Measurements from ENCODE around the gene HUWE1.
A peak's percentile ranks its signal among the peaks of the same experiment; 100 is the strongest.
"Not testable (repeated sequence)": the region's sequence is repeated elsewhere in the genome, so short reads cannot be mapped to it uniquely, and the experiment has no call there.

HUWE1 gene, protein sequence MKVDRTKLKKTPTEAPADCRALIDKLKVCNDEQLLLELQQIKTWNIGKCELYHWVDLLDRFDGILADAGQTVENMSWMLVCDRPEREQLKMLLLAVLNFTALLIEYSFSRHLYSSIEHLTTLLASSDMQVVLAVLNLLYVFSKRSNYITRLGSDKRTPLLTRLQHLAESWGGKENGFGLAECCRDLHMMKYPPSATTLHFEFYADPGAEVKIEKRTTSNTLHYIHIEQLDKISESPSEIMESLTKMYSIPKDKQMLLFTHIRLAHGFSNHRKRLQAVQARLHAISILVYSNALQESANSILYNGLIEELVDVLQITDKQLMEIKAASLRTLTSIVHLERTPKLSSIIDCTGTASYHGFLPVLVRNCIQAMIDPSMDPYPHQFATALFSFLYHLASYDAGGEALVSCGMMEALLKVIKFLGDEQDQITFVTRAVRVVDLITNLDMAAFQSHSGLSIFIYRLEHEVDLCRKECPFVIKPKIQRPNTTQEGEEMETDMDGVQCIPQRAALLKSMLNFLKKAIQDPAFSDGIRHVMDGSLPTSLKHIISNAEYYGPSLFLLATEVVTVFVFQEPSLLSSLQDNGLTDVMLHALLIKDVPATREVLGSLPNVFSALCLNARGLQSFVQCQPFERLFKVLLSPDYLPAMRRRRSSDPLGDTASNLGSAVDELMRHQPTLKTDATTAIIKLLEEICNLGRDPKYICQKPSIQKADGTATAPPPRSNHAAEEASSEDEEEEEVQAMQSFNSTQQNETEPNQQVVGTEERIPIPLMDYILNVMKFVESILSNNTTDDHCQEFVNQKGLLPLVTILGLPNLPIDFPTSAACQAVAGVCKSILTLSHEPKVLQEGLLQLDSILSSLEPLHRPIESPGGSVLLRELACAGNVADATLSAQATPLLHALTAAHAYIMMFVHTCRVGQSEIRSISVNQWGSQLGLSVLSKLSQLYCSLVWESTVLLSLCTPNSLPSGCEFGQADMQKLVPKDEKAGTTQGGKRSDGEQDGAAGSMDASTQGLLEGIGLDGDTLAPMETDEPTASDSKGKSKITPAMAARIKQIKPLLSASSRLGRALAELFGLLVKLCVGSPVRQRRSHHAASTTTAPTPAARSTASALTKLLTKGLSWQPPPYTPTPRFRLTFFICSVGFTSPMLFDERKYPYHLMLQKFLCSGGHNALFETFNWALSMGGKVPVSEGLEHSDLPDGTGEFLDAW (N-terminal part only)

DNA sequence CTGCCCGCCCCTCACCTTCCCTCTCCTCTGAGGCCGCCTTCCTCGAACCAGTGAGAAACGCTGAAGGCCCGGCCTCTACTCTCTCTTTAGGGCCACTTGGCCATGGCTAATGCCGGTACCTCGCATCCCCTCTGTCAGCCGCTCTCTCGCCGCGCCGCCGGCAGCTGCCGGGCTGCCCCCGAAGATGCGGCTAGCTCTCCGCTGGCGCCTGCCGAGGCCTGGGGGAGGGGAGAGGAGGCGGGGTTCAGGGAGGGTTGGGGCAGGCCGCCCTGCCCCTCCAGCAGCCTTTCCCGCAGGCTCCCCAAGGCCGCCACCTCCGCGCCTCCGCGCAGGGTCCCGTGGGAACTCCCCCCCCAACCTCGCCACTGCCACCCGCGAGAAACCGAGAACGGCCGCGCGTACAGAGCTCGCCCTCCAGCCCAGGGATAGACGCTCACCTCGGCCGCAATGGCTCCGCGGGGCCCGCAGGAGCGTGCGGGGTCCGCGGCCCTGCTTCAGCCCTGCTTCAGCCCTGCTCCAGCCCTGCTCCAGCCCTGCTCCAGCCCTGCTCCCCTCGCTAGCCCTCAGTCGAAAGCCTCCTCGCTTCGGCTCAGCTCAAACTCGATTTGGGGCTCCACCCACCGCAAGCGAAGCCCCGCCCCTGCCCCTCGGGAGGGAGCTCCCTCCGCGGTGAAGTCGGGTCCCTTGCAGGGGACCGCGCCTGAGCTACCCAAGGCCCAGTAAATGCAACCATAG is at the start of gene HUWE1:
HUWE1 (minus strand) TSS at position 569 of the 735 bp plus-strand sequence. CDS start 32,612 bp downstream, outside the sequence.
- DNase-seq, result peak; percentile 64

DNA sequence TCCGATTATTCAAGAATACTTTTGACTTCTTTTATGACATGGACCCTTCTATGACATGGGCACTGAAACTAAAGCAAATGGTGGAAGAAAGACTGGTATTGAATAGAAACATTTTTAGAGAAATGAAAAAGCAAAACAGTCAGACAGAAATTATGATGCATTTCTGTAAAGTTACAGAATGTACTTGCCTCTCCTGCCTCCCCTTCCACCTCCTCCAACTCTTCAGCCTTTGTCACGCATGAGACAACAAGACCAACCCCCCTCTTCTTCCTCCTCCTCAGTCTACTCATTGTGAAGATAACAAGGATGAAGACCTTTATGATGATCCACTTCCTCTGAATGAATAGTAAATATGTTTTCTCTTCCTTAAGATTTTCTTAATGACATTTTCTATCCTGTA is 46.3 kb upstream of the HUWE1 start:
- DNase-seq, result no peak

DNA sequence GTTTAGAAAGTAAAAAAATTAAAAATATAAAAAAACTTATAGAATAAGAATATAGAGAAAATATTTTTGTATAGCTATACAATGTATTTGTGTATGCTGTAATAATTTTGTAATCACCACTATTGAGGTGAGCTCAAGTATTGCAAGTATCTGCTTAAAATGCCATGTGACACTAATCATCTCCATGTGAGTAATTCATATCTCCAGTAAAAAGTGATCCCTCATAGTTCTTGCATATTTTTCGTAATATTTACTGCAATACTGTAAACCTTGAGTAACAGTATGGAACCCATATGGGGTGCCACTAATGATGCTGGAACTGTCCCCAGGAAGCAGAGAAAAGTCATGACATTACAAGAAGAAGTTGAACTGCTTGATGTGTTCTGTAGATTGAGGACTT is 43.2 kb upstream of the HUWE1 start:
- DNase-seq, result no peak

DNA sequence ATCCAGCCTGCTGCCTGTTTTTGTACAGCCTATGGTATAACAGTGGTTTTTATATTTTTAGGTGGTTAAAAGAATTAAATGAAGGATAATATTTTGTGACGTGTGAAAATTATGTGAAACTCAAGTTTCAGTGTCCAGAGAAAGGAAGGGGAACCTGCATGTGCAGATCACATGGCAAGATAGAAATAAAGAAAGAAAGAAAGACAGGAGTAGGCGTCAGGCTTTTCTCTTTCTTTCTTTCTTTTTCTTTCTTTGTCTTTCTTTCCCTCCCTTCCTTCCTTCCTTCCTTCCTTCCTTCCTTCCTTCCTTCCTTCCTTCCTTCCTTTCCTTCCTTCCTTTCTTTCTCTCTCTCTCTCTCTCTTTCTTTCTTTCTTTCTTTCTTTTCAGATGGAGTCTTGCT is 42.0 kb upstream of the HUWE1 start:
- DNase-seq, result no peak

DNA sequence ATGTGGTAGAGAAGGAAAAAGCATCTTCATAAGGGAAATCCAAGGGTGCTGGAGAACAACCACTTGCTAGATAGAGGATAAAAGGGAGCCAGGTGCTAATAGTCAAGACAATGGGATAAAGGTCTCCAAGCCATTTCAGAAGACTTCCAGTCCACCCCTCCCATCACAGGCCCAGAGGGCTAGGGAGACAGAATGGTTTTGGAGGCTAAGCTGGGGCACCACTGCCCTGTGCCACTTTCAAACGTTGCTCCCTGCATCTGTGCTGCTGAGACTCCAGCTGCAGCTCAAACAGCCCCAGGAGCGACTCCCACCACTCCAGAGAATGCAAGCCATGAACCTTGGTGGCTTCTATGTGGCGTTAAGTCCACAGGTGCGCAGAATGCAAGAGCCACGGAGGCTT is 38.4 kb upstream of the HUWE1 start:
- DNase-seq, result no peak

DNA sequence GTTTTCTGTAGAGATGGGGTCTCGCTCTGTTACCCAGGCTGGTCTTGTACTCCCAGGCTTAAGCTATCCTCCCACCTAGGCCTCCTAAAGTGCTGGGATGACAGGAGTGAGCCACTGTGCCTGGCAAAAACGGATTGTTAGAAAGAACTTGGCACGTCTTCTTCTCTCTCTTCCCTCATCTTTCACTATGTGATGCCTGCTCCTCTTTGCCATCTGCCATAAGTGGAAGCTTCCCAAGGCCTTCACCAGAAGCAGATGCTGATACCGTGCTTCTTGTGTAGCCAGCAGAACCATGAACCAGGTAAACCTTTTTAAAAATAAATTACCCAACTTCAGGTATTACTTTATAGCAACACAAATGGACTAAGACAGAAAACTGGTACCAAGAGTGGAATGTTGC is 36.9 kb upstream of the HUWE1 start:
- DNase-seq, result no peak

DNA sequence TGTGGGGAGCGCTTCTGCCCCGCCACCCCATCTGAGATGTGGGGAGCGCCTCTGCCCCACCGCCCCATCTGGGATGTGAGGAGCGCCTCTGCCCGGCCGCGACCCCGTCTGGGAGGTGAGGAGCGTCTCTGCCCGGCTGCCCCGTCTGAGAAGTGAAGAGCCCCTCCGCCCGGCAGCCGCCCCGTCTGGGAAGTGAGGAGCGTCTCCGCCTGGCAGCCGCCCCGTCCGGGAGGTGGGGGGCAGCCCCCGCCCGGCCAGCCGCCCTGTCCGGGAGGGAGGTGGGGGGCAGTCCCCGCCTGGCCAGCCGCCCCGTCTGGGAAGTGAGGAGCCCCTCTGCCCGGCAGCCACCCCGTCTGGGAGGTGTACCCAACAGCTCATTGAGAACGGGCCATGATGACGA is 35.1 kb upstream of the HUWE1 start:
- DNase-seq, result not testable (repeated sequence)

DNA sequence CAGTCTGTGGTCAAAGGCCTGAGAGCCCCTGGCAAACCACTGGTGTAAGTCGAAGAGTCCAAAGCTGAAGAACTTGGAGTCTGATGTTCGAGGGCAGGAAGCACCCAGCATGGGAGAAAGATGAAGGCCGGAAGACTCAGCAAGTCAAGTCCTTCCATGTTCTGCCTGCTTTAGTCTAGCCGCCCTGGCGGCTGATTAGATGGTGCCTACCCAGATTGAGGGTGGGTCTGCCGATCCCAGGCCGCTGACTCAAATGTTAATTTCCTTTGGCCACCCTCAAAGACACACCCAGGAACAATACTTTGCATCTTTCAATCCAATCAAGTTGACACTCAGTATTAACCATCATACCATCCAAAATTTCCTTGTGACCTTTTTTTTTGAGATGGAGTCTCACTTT is 33.1 kb upstream of the HUWE1 start:
- DNase-seq, result not testable (repeated sequence)

DNA sequence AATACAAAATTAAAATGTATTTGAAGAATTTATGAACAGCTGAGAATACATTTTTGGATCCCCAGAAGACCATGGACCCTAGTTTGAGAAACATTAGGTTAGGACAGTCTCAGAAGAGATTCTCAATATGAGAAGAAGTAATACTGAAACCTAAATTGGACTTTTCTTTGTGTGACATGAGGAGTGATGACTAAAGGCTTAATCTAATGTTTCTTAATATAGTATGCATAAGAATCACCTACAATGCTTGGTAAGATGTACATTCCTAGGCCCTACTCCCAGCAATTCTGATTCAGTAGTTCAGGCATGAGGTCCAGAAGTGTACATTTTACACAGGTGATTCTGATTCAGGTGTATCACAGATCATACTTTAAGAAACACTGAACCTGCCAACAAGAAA is 31.6 kb upstream of the HUWE1 start:
- DNase-seq, result no peak

DNA sequence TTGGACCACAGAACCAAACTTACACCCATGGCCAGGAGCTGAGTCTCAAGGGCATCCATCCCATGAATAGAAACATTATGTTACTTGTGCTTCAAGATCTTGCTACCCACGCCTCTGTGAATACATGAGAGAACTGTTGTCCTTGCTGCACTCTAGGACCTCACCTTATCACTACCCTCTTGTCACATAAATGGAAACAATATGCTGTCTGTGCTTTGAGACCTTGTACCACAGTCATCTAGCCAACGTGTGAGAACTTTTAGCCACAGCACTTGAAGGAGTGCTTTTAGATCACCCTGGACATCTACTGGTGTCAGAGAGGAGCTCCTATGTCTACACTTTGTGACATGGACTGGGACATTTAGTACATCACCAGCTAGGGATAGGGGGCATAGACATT is 30.7 kb upstream of the HUWE1 start:
- no peak for DNase-seq

DNA sequence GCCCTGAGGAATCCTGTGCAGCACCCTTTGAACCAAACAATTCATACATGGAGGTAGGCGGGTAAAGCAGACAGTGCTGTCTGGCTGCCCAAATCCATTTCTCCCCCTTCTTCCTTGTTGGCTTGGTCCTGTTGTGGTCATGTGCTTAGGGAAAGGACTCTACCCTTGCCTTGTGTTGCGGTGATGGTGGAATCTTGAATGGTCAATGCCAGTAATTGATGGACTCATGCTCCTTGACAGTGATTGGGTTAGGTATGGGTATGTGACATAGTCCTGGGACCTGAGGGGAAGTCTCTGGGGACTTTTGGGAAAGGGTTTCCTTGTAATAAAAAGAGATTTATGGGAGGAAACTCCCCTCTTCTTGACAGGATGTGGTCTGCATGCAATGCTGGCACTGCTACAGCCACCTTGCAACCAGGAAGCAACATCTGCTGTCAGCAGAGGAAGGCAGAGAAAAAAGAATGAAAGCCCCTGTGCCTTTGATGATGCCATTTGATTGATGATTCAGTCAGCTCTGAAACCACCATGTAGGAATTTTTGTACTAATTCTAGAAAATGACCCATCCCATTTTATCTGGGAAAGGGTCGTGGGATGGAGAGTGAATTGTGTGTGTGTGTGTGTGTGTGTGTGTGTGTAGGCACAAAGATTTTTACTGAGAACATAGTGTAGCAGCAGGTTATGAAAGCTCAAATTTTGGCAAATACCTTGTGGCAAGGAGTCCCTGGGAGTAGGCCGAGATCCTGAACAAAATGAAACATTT is 30.0 kb upstream of the HUWE1 start:
- DNase-seq, result no peak

DNA sequence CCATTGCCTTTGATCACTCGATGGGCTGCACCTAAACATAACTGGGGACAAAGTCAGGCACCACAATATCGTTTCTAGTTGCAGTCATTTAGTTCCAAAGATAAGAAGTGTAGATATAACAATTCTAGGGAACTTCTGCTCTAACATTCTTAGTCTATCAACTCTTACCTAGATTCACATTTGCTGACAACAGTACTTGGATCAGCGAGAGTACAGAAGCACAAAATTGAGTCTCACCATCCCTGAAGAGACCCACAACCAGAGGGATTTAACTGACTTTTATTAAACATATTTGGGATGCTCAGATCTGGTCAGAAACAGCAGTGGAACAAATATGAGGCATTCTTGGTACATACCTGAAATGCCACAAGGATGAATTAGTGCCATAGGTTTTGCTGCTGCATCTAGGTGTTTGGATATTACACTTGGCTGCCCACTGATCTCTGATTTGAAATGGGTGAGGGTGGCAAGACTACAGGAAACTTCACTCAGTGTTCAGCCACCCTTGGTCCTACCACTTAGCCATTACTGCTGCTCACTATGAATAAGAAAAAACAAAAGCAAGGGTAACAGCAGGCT is 28.9 kb upstream of the HUWE1 start:
- no peak for DNase-seq

DNA sequence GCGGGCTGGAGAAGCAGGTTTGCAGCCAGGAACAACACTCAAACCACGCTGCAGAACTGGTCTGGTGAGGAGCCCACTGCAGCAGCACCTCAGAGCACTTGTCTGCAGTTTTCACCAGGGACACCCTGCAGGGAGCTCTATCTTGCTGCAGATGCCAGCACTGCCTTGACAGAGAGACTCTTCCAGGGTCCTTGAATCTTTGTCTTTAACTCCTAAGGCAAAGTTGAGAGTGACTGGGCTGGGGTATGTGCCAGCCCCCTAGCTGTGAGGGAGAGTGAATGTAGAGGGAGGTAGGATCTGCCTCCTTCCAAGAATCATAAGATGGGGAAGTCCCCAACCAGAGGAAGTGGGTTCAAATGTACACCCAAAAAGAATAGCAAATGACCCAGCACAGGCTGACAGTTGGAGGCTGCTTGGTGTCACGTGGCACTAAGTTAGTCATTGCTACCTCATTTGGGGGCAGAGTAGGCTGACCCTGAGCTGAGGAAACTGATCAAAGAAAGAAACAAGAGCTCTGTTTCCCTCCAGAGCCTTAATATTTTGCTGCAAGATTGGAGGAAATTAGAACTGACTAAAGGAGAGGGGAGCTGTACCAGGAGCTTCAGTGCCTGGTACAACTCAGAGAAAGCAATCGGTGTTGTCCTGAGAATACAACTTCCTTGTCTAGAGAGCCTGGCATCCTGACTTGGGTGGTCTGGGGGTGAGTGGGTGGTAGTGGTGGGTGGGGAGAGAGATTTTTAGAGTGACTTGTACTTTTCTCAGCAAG is 28.2 kb upstream of the HUWE1 start:
- DNase-seq, result no peak

DNA sequence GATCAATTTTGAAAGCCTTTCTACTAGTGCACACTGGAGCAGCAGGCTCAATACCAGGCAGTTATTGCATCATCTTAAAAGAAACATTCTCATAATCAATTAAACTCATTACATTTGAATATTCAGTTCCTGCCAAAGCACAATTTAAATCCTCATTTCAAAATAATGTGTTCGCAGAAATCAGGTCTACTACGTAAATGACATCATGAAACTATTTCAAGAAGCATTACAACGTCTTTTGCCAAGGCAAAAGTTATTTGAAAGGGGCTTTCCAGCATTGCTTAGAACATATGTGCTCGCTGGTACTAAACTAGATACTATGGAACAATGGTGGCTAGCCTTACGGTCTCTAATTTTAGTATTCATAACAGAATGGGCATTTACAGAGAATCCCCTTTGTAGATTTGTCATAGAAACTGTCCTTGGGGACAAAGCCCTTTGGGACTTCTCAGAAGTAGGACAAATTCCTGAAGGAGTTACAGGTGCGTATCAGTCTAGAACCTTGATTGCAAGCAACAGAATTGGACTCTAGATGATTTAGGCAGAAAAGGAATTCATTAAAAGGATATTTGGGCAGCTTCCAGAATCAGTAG is 27.6 kb upstream of the HUWE1 start:
- no peak for DNase-seq

DNA sequence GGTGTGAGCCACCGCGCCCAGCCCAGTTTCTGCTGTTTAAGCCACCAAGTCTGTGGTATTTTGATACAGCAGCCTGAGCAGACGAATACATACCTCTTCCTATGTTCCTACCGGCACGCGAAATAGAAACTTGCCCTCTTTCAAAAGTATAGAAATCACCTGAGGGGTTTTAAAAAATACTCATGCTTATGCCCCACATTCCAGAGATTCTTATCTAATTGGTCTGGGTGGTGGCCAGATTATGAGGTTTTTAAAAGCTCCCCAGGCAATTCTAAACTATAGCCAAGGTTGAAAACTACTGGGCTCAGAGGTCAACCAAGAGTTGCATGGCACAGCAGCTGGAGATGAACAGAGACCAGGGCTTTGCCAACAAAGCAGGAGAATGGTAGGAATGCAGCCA is 24.9 kb upstream of the HUWE1 start:
- no peak for DNase-seq

DNA sequence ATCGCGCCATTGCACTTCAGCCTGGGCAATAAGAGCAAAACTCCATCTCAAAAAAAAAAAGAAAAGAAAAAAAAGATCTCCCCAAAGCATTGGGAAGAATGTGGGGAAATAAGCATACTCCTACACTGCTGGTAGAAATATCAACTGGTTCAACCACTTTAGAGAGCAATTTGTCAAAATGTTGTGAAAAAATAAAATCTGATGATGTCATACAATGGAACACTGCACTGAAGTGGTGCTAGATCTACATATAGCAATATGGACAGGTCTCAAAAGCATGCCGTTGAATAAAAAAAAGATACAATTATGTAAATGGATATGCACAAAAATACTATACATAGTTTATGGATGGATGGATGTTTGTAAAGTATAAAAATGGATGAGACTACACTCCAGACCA is 18.3 kb upstream of the HUWE1 start:
- no peak for DNase-seq

DNA sequence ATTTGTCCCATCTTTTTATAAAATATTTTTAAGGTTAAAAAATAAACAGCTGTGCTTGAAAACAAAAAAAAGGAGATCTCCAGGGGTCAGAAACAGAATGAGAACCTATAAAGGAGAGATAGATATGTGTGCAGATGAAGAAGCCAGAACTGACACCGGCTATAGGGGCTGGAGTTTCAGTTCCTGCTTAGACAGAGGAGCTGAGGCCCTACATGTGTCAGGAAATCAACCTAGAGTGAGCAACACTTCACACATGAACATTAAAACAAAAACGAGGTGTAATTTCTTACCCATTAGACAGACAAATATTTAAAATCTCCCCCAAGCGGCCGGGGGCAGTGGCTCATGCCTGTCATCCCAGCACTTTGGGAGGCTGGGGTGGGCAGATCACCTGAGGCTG is 17.8 kb upstream of the HUWE1 start:
- DNase-seq, result no peak

DNA sequence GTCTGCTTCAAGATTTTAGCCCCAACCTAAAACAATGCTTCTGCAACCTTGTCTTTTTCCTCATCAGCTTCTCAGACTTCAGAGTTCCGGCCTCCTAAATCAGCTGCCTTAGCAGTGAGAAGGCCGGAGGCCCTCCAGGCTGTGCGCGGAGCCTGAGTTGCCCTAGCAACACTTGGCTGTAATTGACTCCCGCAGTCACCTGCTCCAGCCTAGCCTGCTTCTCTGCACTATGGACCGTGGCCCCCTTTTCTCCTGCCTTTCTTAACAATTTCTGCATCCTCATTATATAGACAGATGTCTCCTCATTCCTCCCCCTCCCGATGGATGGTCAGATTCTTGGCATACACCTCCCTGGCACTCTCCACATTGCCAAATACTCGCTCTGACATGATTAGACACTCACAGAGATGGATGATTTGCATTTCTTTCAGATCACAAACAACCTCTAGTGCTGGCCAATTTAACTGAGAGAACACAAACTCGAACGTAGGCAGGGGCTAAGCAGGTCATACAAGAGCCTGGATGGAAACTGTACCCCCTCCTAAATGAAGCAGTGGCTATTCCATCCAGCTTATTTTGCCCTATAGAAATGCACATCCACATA is 9.5 kb upstream of the HUWE1 start:
- peak; percentile 67 for DNase-seq

DNA sequence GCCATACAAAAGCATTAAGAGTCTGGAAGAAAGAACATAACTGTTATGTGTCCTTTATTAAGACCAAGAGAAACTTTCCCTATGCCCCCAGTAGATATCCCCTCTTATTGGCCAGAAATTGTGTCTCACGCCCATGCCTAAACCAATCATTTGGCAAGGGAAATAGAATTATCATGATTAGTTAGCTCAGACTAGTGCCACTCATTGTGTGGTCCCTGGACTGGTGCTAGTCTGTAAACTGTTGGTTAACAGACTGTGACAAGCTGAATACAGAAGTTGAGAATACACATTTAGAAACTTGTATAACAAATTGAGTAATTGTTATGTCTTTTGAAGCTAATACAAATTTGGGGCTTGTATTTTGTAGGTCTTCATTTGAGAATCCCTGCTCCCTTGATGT is 8.1 kb upstream of the HUWE1 start:
- no peak for DNase-seq

DNA sequence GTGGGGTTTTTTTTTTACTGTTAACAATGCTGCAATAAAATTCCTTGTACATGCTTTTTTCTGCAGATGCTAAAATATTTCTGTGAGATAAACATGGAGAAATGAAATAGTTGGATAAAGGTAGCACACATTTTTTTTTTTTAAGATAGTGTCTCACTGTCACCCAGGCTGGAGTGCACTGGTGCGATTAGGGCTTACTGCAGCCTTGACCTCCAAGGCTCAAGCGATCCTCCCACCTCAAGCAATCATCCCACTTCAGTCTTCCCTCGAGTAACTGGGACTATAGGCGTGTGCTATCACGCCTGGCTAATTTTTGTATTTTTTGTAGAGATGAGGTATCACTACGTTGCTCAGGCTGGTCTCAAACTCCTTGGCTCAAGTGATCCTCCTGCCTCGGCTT is 1.8 kb upstream of the HUWE1 start:
- no peak for DNase-seq
